Brain microvascular endothelial cell (primary cell): ENCODE data around the gene WDR43.

Experiments
- DNase-seq: peaks from one replicate; pipeline ENCODE4 v3.0.0-alpha.2; 2020
- H3K27ac ChIP-seq: fragments of 250-450 bp; sonication (Bioruptor Pico); 2 replicates; pipeline ENCODE4 v1.5.1; 2020; ENCODE audit warnings: mild to moderate bottlenecking, moderate library complexity
- H3K27me3 ChIP-seq: fragments of 250-450 bp; sonication (Bioruptor Pico); replicated peaks from 2 replicates; pipeline ENCODE4 v1.5.1; 2020; ENCODE audit warnings: mild to moderate bottlenecking
- H3K36me3 ChIP-seq: fragments of 250-450 bp; sonication (Bioruptor Pico); replicated peaks from 2 replicates; pipeline ENCODE4 v1.5.1; 2020; ENCODE audit warnings: mild to moderate bottlenecking
- H3K4me3 ChIP-seq: 2 replicates; pipeline ENCODE4 v1.5.1; 2011; ENCODE audit warnings: low read depth, mild to moderate bottlenecking, control low read depth, low read length, moderate library complexity
- CTCF ChIP-seq: IDR thresholded peaks from 2 replicates; pipeline ENCODE4 v1.5.1; 2011; ENCODE audit warnings: low read depth, mild to moderate bottlenecking, moderate library complexity, low read length, control low read depth, inconsistent platforms; ENCODE audit errors: missing control alignments
- in situ Hi-C: cut with HindIII; loops from 2 replicates; pipeline ENCODE4 v1.10.0; 2017; ENCODE audit warnings: low sequenced_read_pairs, low pct_ligation_motif_present

WDR43 gene

GRCh38 chr2:28930205-28930604, 35.7 kb downstream of the WDR43 start:
- H3K27me3 ChIP-seq = no peaks in the 10 kb centered on the region
- H3K36me3 ChIP-seq = peaks cover 64% of the 10 kb centered on the region
- no peak overlapping the region for H3K27ac ChIP-seq
- in situ Hi-C loops = no loop called here
- H3K4me3 ChIP-seq = no peak overlapping the region
- TF ChIP-seq CTCF = no peak
- DNase-seq = no peak

- Histone ChIP-seq H3K36me3 (peaks cover 56% of the 10 kb centered on the region), H3K27me3 (no peaks in the 10 kb centered on the region), H3K27ac (no peak overlapping the region), H3K4me3 (no peak overlapping the region)
- in situ Hi-C loops = no loop called here
- DNase-seq = no peak
- no peak for TF ChIP-seq CTCF
These were observed 40.3 kb downstream of the WDR43 start for GRCh38 chr2:28934769-28935168.

GRCh38 chr2:28941008-28941407, 46.5 kb downstream of the WDR43 start:
- no peak for TF ChIP-seq CTCF
- no peak for DNase-seq
- Histone ChIP-seq H3K4me3 (no peak overlapping the region), H3K27me3 (no peaks in the 10 kb centered on the region), H3K36me3 (peaks cover 68% of the 10 kb centered on the region), H3K27ac (no peak overlapping the region)
- in situ Hi-C loops = no loop called here

- Histone ChIP-seq H3K4me3 (no peak overlapping the region), H3K27ac (no peak overlapping the region), H3K27me3 (no peaks in the 10 kb centered on the region), H3K36me3 (peaks cover 73% of the 10 kb centered on the region)
- TF ChIP-seq CTCF = no peak
- no peak for DNase-seq
- in situ Hi-C loops = no loop called here
These were observed 50.2 kb downstream of the WDR43 start for GRCh38 chr2:28944535-28945248.

GRCh38 chr2:28948160-28948559, 53.7 kb downstream of the WDR43 start:
- Histone ChIP-seq H3K27me3 (no peaks in the 10 kb centered on the region), H3K27ac (no peak overlapping the region), H3K36me3 (peaks cover 48% of the 10 kb centered on the region), H3K4me3 (no peak overlapping the region)
- no peak for TF ChIP-seq CTCF
- in situ Hi-C loops = no loop called here
- DNase-seq = no peak

GRCh38 chr2:28949190-28949589, 54.7 kb downstream of the WDR43 start:
- in situ Hi-C loops = no loop called here
- H3K27me3 ChIP-seq = no peaks in the 10 kb centered on the region
- TF ChIP-seq CTCF = no peak
- no peak overlapping the region for H3K27ac ChIP-seq
- DNase-seq = no peak
- H3K4me3 ChIP-seq = no peak overlapping the region
- H3K36me3 ChIP-seq = peaks cover 39% of the 10 kb centered on the region
